ENCODE measurements around the gene ZSWIM6.

Gene ZSWIM6

DNA sequence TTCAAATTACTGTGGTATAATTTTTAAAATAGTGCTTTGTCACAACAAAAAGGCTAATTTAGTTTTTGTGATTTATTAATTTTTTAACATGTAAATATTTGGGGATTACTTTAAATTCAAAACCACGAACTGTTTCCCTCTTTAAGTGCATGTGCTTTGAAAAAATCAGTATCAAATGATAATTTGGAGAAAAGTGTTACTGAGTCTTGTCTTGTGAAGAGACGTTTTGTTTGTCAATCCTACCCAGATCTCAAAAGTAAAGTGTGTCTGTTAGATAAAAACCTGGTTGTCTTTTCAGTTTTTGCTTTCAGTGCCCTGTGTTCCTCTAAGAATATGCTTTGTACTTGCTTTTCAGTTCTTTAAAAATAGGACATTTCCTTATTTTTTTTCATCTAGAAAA, 7.7 kb downstream of the ZSWIM6 start:
- no peak for TF ChIP-seq CTCF (IDR thresholded peaks at IDR 0.05)

DNA sequence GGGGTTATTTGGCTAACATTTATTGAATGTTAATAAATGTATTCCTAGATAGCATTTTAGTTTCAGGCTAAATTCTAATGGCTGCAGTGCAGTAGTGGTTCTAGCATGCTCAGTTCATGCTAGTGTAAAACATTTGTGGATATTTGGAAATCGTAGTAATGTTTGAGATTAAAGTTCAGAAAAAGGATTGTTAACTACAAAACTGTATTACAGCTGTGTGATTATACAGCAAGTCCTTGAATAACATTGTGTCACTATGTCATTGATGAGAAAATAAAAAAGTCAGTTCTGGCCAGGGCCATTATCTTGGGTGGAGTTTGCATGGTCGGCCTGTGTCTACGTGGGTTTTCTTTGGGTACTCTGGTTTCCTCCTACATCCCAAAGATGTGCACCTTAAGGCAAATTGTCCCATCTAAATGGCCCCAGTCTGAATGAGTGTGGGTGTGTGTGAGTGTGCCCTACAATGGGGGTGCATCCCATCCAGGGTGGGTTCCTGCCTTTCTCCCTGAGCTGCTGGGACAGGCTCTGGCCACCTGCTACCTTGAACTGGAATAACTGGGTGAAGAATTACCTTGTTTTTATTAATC, 8.8 kb downstream of the ZSWIM6 start:
- TF ChIP-seq CTCF (IDR thresholded peaks at IDR 0.05) = no peak

GRCh38 chr5:61342071-61342501, 10.0 kb downstream of the ZSWIM6 start:
- TF ChIP-seq CTCF (IDR thresholded peaks at IDR 0.05) = no peak

DNA sequence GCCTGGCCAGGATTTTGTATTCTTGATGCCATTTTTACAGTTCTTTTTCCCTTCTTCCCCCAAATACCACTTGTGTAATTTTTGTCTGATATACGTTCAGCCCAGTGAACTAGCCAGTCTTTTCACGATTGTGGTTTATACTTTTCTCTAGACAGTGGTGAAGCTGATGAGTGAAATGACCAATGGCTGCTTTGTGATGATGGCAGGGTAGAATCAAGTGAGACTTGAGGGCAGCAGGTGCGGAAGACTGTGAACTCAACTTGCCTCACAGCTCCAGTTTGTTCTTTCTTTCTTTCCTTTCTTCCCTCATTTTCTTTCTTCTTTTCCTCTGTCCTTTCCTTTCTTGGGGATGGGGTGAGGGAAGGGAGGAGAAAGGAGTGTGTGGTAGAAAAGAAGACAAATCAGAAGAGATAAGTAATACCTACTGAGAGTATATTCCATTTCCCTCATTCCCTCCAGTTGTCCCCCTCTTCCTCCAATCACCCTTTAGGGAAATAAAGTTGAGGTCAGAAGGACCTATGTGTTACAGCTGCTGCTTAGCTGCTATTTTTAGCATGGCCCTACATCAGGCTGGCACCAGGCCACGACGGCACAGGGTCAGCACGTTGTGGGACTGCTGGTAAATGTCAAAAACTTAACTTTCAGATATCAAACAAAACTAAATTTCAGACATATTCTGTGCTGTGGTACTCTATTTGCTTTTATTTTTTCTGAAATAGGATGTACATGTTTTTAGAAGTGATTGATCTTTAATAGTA, 12.3 kb downstream of the ZSWIM6 start:
- no peak for TF ChIP-seq CTCF (IDR thresholded peaks at IDR 0.05)

DNA sequence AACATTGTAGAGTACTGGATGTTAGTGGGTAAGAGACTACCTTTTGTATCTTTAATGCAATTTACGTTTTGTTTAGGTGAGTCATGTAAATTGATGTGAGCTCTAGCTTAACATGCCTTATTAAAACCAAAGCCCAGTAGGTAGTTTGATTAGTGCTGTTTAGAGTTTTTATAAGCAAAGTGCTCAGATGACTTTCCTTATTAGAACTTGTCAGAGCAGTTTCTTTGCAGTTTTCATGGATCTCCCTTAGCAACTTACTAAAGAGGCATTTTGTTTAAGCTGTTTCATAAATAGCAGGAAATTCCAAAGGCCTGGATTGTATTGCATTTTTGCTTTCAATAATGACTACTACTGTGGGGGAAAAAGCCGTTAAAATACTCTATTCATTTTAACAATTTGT, 14.5 kb downstream of the ZSWIM6 start:
- no peak for TF ChIP-seq CTCF (IDR thresholded peaks at IDR 0.05)

GRCh38 chr5:61347080-61347479, 15.0 kb downstream of the ZSWIM6 start:
- TF ChIP-seq CTCF (IDR thresholded peaks at IDR 0.05) = no peak

DNA sequence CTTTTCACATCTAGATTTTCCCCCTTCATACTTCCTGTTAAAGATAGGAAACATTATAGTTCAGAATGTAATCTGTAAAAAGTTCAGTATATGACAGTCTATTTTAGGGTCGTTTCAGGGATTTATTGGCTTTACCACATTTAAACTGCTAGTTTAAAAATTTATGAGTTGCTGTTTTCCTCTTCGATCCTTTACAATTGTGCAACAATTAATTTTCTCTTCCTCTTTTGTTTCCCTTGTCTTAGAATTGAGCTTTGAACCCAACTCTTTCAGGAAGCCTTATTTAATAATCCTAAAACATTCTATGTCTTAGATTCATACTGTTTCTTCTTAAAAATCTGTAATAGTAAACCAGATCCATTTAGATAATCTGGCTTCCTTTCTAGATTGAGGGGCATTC, 16.4 kb downstream of the ZSWIM6 start:
- TF ChIP-seq CTCF (IDR thresholded peaks at IDR 0.05) = no peak
